Activated CD4-positive, alpha-beta T cell treated with anti-CD3 and anti-CD28 coated beads, Interleukin-2, amount 10 ng/mL, durations not matched to agents 7 days and 5 days (primary cell): ENCODE results near the gene C17orf100. TPM values are rescaled to one million over a fixed set of nuclear protein-coding genes. Genes with fewer than 3 reads are reported as not detected.
"Not testable (repeated sequence)": the region's sequence is repeated elsewhere in the genome, so short reads cannot be mapped to it uniquely, and the experiment has no call there.

Experiments used
- CTCF ChIA-PET: fragments of 350-600 bp; sonication (Branson Sonifier 250); formaldehyde crosslinking; loops from one replicate; lab custom pipeline; 2021; ENCODE audit warnings: antibody characterized with exemption; lab: Charles Lee
- POLR2A ChIA-PET: fragments of 350-600 bp; sonication (Branson Sonifier 250); formaldehyde crosslinking; loops from one replicate; lab custom pipeline; 2021; ENCODE audit warnings: antibody characterized with exemption; lab: Charles Lee
- DNase-seq: peaks from one replicate; pipeline ENCODE4 v3.0.0-alpha.2; 2020
- H3K27ac Mint-ChIP-seq: one replicate; pipeline ENCODE4 v1.8.0; 2021; ENCODE audit warnings: mild to moderate bottlenecking, moderate library complexity, mixed read lengths
- H3K27me3 Mint-ChIP-seq: one replicate; pipeline ENCODE4 v1.8.0; 2021; ENCODE audit warnings: mixed read lengths
- H3K36me3 Mint-ChIP-seq: one replicate; pipeline ENCODE4 v1.8.0; 2021; ENCODE audit warnings: low read depth, mixed read lengths
- H3K4me1 Mint-ChIP-seq: one replicate; pipeline ENCODE4 v1.8.0; 2021; ENCODE audit warnings: mixed read lengths
- H3K4me3 Mint-ChIP-seq: one replicate; pipeline ENCODE4 v1.8.0; 2021; ENCODE audit warnings: mild to moderate bottlenecking, moderate library complexity, mixed read lengths
- H3K9me3 Mint-ChIP-seq: one replicate; pipeline ENCODE4 v1.8.0; 2021; ENCODE audit warnings: mixed read lengths
- total RNA-seq, 2 experiments: library from RNA; stranded (reverse); gene quantifications; one replicate each; pipeline ENCODE4 v1.2.3, GENCODE V29; 2021

The C17orf100 gene
- total RNA-seq, 2 experiments from 2014 or later = 1.9 to 2.5 TPM

- no peak overlapping the region for H3K27ac Mint-ChIP-seq
- no peaks in the 10 kb centered on the region for H3K27me3 Mint-ChIP-seq
- CTCF ChIA-PET = interaction anchor here (0.6 to 0.9 kb wide), 2 partner anchors 11 to 173 kb away, joined by 3 to 4 read pairs; no protein-coding TSS in a partner anchor
- no peak overlapping the region for H3K4me3 Mint-ChIP-seq
- peaks cover 38% of the 10 kb centered on the region for H3K36me3 Mint-ChIP-seq
- DNase-seq = peak; percentile 25
- peaks cover 67% of the 10 kb centered on the region for H3K4me1 Mint-ChIP-seq
- no peaks in the 10 kb centered on the region for H3K9me3 Mint-ChIP-seq
- POLR2A ChIA-PET = no interaction called here
Observed at GRCh38 chr17:6648181-6648580, 3.4 kb upstream of the C17orf100 start.

DNA sequence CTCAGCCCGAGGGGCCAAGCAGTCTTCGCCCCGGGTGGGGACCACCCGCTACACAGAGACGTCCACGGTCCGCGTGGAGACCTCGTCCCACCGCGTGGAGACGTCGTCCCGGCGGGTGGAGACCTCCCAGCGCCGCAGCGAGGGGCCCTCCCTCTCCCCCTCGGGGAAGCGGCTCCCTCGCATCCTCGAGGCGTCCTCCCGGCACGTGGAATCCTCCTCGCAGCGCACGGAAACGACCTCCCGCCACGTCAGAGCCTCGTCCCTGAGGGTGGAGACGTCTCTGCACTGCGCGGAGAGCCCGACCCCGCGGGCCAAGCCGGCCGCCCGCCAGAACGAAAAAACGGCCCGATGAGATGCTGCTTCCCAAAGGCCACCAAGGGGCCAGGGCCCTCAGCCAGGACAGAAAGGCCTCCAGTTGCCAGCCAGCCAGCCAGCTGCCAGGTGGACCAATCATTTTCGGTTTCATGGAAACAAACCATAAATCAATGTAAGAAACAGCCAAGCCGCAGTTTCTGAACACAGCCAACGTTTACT lies 424 bp downstream of the C17orf100 start:
- peak; percentile 40 for DNase-seq
- CTCF ChIA-PET = interaction anchor here (1.3 kb wide), 1 partner anchor 14 kb away, joined by 4 read pairs; no protein-coding TSS in a partner anchor
- H3K4me1 Mint-ChIP-seq = peaks cover 62% of the 10 kb centered on the region
- H3K27ac Mint-ChIP-seq = peak overlapping the region; percentile 67
- POLR2A ChIA-PET = interaction anchor here (1.0 kb wide), 1 partner anchor 10 kb away, joined by 6 read pairs; no protein-coding TSS in a partner anchor
- no peaks in the 10 kb centered on the region for H3K9me3 Mint-ChIP-seq
- peaks cover 28% of the 10 kb centered on the region for H3K36me3 Mint-ChIP-seq
- peaks cover 3% of the 10 kb centered on the region for H3K27me3 Mint-ChIP-seq
- H3K4me3 Mint-ChIP-seq = peak overlapping the region; percentile 61

GRCh38 chr17:6654841-6655731 lies 3.5 kb downstream of the C17orf100 start:
- ChIA-PET CTCF (interaction anchor here (0.6 kb wide), 1 partner anchor 13 kb away, joined by 3 read pairs; no protein-coding TSS in a partner anchor), POLR2A (no interaction called here)
- Mint-ChIP-seq H3K4me3 (peak overlapping the region; percentile 60), H3K27ac (no peak overlapping the region), H3K27me3 (peaks cover 3% of the 10 kb centered on the region), H3K36me3 (peaks cover 15% of the 10 kb centered on the region), H3K9me3 (no peaks in the 10 kb centered on the region), H3K4me1 (peaks cover 53% of the 10 kb centered on the region)
- no peak for DNase-seq

DNA sequence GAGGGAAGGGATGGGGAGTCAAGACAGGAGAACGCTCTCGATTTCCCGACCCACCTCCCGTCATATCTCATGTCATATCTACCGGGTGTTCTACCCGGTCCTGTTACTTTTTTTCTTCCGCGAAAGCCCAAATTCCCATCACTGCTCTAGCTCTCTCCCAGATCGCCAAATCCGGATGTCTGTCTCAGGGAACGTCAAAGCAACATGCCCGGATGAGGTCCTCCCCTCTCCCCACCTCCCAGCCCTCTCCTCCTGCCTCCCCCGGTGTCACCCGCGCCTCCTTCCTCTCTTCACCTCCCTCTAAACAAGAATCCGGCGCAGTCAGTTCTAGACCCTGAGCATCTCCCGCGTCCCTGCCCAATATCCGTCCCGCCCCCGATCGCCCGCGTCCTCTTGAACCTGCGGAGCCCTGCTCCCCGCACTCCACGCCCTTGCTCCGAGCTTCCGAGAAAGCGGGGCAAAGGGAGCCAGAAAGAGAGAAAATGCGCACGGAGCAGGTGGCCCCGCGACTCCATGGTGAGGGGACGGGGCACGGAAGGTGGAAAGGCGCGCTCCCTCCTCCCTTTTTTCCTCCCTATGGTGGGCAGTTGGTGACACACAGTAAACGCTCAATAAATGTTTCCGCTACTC lies 4.3 kb downstream of the C17orf100 start:
- DNase-seq, H3K27me3 Mint-ChIP-seq, H3K27ac Mint-ChIP-seq, H3K9me3 Mint-ChIP-seq, CTCF ChIA-PET, POLR2A ChIA-PET: not testable (repeated sequence)
- peak overlapping the region; percentile 72 for H3K4me3 Mint-ChIP-seq
- peaks cover 55% of the 10 kb centered on the region for H3K4me1 Mint-ChIP-seq
- peaks cover 14% of the 10 kb centered on the region for H3K36me3 Mint-ChIP-seq

DNA sequence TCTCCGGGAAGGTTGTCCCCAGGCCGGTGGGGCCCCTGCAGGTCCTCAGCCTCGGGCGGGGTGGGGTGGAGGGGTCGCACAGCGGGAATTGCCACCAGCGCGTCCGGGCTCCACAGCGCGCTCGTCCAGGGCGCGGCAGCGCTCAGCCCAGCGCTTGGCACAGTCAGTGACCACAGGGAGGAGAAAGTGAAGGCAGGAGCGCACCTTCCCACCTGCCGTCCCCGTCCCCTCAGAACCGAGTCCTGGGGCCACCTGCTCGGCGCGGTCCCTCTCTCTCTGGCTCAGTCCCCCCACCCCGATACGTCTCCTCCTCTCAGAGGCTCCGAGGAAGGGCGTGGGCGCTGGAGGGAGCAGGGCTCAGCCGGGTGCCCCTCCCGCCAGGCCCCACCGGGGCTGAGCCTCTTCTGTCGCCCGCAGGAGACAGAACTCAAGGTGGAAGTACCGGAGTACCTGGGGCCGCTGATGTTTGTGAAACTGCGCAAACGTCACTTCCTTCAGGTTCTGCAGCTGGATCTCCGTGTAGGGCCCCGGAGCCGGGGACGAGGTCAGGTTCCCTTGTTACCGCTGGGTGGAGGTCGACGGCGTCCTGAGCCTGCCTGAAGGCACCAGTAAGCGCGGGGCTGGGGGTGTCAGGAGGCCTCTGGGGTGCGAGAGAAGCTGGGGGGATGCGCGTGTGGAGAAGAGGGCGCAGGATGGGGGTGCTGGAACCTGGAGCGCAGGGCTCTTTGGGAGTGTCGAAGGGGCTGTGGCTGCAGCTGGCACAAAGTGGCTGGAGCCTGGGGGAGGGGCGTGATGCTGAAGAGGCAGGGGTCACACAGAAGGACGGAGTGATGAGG lies 5.5 kb downstream of the C17orf100 start:
- H3K4me1 Mint-ChIP-seq = peaks cover 63% of the 10 kb centered on the region
- peak overlapping the region; percentile 90 for H3K4me3 Mint-ChIP-seq
- POLR2A ChIA-PET, H3K27me3 Mint-ChIP-seq, H3K9me3 Mint-ChIP-seq: not testable (repeated sequence)
- DNase-seq = peak; percentile 63
- H3K27ac Mint-ChIP-seq = peak overlapping the region; percentile 91
- peaks cover 14% of the 10 kb centered on the region for H3K36me3 Mint-ChIP-seq
- CTCF ChIA-PET = interaction anchor here (1.5 kb wide), 1 partner anchor 14 kb away, joined by 3 read pairs; no protein-coding TSS in a partner anchor

- no peak for DNase-seq
- Mint-ChIP-seq H3K4me3 (peak overlapping the region; percentile 90), H3K4me1 (peaks cover 56% of the 10 kb centered on the region), H3K27me3 (peaks cover 3% of the 10 kb centered on the region), H3K9me3 (no peaks in the 10 kb centered on the region), H3K27ac (peak overlapping the region; percentile 91), H3K36me3 (peaks cover 14% of the 10 kb centered on the region)
- POLR2A ChIA-PET = no interaction called here
- CTCF ChIA-PET = interaction anchor here (1.5 kb wide), 1 partner anchor 13 kb away, joined by 3 read pairs; no protein-coding TSS in a partner anchor
Observed at GRCh38 chr17:6657633-6658287, 6.2 kb downstream of the C17orf100 start.

DNA sequence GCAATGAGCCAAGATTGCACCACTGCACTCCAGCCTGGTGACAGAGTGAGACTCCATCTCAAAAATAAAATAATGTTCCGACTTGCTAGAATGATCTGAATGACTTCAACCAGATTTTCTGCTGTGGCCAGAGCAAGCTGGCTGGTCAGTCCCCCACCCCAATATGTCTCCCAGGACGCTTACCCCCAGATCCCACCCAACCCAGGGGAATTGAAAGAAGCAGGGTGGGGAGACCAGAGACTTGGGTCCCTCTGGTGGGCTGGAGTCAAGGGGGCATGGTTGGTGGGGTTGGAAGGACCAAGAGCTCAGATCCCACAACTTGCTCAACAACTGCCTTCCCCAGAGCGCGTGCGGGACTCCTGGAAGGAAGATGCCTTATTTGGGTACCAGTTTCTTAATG lies 6.8 kb downstream of the C17orf100 start:
- POLR2A ChIA-PET, H3K9me3 Mint-ChIP-seq, H3K27me3 Mint-ChIP-seq, DNase-seq, CTCF ChIA-PET, H3K27ac Mint-ChIP-seq: not testable (repeated sequence)
- Mint-ChIP-seq H3K4me3 (peak overlapping the region; percentile 90), H3K4me1 (peaks cover 50% of the 10 kb centered on the region), H3K36me3 (peaks cover 11% of the 10 kb centered on the region)

- Mint-ChIP-seq H3K4me1 (peaks cover 40% of the 10 kb centered on the region), H3K4me3 (no peak overlapping the region), H3K36me3 (peaks cover 5% of the 10 kb centered on the region), H3K27ac (peak overlapping the region; percentile 60), H3K27me3 (peaks cover 3% of the 10 kb centered on the region), H3K9me3 (no peaks in the 10 kb centered on the region)
- ChIA-PET POLR2A (no interaction called here), CTCF (interaction anchor here (0.6 to 1.3 kb wide), 3 partner anchors 11 to 440 kb away, joined by 3 to 4 read pairs (median 4); no protein-coding TSS in a partner anchor)
- DNase-seq = no peak
Observed at GRCh38 chr17:6660101-6660500, 8.5 kb downstream of the C17orf100 start.

GRCh38 chr17:6660805-6661463 lies 9.4 kb downstream of the C17orf100 start:
- CTCF ChIA-PET = interaction anchor here (1.3 kb wide), 1 partner anchor 17 kb away, joined by 4 read pairs; no protein-coding TSS in a partner anchor

DNA sequence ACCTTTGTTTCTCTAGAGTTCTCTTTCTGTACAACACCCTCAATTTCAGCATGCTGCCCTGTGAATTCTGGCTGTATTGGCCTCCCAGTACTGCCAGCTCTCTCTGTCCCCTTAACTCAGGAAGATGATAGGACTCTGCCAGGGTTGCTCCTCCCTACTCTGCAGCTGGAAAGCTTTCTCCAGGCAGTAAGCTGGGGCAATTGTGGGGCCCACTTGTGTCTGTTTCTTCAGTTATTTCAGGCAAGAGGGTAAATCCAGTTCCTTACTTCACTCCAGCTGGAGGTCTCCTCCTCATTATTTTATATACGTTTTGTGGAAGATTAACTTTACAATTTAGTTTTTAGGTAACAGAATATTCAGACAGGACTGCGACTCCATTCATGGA lies 9.9 kb downstream of the C17orf100 start:
- Mint-ChIP-seq H3K4me3 (no peak overlapping the region), H3K27me3 (no peaks in the 10 kb centered on the region), H3K27ac (no peak overlapping the region), H3K4me1 (peaks cover 34% of the 10 kb centered on the region), H3K9me3 (no peaks in the 10 kb centered on the region), H3K36me3 (peaks cover 3% of the 10 kb centered on the region)
- DNase-seq = no peak
- CTCF ChIA-PET = interaction anchor here (1.3 kb wide), 1 partner anchor 16 kb away, joined by 4 read pairs; no protein-coding TSS in a partner anchor
- POLR2A ChIA-PET = no interaction called here

More at GRCh38 chr17:6660805-6661463, 9.4 kb downstream of the C17orf100 start:
- Mint-ChIP-seq H3K4me3 (no peak overlapping the region), H3K27ac (peak overlapping the region; percentile 3), H3K27me3 (no peaks in the 10 kb centered on the region), H3K4me1 (peaks cover 34% of the 10 kb centered on the region), H3K36me3 (peaks cover 3% of the 10 kb centered on the region), H3K9me3 (no peaks in the 10 kb centered on the region)
- POLR2A ChIA-PET = no interaction called here
- DNase-seq = no peak

GRCh38 chr17:6663200-6663599 lies 11.6 kb downstream of the C17orf100 start:
- CTCF ChIA-PET, H3K27ac Mint-ChIP-seq, H3K36me3 Mint-ChIP-seq, POLR2A ChIA-PET, DNase-seq, H3K4me3 Mint-ChIP-seq, H3K27me3 Mint-ChIP-seq, H3K9me3 Mint-ChIP-seq: not testable (repeated sequence)
- peaks cover 29% of the 10 kb centered on the region for H3K4me1 Mint-ChIP-seq
